Gastrocnemius medialis (tissue), 4 donors: ENCODE measurements around the gene ADORA1. TPM values are rescaled to one million over a fixed set of nuclear protein-coding genes. Genes with fewer than 3 reads are reported as not detected.

Experiments
- ATAC-seq, 2 donors: fragments of 150-250 bp; one replicate each; pipeline ENCODE4 v1.9.1; 2016
- DNase-seq, 2 donors: peaks; one replicate each; pipeline ENCODE4 v3.0.0-alpha.2; 2019
- H3K27ac ChIP-seq, 4 donors: fragments of 200-600 bp; sonication (generic); 1 replicate in 1 of 4; 2 replicates in 3 of 4; pipeline ENCODE4 v1.5.1; 2016 to 2018; ENCODE audit warnings: mild to moderate bottlenecking in 2 of 4, moderate library complexity in 1 of 4
- H3K27me3 ChIP-seq, 3 donors: fragments of 200-600 bp; sonication (generic) in 2 of 3; 1 replicate in 1 of 3; 2 replicates in 2 of 3; pipeline versions ENCODE4 v1.5.1 to v1.6.0; 2016 to 2019; ENCODE audit warnings: mild to moderate bottlenecking in 1 of 3, moderate library complexity in 1 of 3
- H3K36me3 ChIP-seq, 2 donors: fragments of 200-600 bp; sonication (generic) in 1 of 2; one replicate each; pipeline ENCODE4 v1.5.1; 2017 to 2018
- H3K4me1 ChIP-seq, 2 donors: fragments of 200-600 bp; sonication (generic) in 1 of 2; one replicate each; pipeline ENCODE4 v1.5.1; 2016 to 2017; ENCODE audit warnings: mild to moderate bottlenecking in 2 of 2
- H3K4me3 ChIP-seq, 4 donors: fragments of 200-600 bp; sonication (generic) in 3 of 4; 1 replicate in 1 of 4; 2 replicates in 3 of 4; pipeline ENCODE4 v1.5.1; 2016 to 2019; ENCODE audit warnings: mild to moderate bottlenecking in 2 of 4
- H3K9me3 ChIP-seq, 3 donors: fragments of 200-600 bp; sonication (generic) in 2 of 3; 1 replicate in 1 of 3; 2 replicates in 2 of 3; pipeline ENCODE4 v1.5.1; 2016 to 2019
- POLR2A ChIP-seq, 2 donors: fragments of 450-650 bp; IDR thresholded peaks; one replicate each; pipeline ENCODE4 v1.6.1; 2017; ENCODE audit warnings: antibody characterized with exemption in 2 of 2, mild to moderate bottlenecking in 2 of 2, moderate library complexity in 2 of 2
- in situ Hi-C, 4 donors: fragments of 200-750 bp; cut with MboI; loops; one replicate each; pipeline versions ENCODE4 v1.15.0 to v1.8.0; 2017; ENCODE audit warnings: low sequenced_read_pairs in 4 of 4
- intact Hi-C: fragments of 100-400 bp; cut with DNase I; formaldehyde crosslinking; loops from one replicate; pipeline ENCODE4 v1.15.1; 2023; ENCODE audit warnings: low total_unique reads
- total RNA-seq, 4 donors: library from RNA; depleted of rRNA; stranded (reverse); fragments of >200 nt; gene quantifications; one replicate each; pipeline versions ENCODE4 v1.1.0 to v1.2.3, GENCODE V29; 2016
- TF ChIP-seq, protein P1 (sequence below), 5 experiments: fragments of 450-650 bp in 3 of 5; fragments of 200-600 bp in 2 of 5; sonication (generic) in 2 of 5; IDR thresholded peaks in 4 of 5; conservative IDR thresholded peaks in 1 of 5; 1 replicate in 4 of 5; 2 replicates in 1 of 5; pipeline ENCODE4 v1.5.1; 2016 to 2019; ENCODE audit warnings: antibody characterized with exemption in 5 of 5, mild to moderate bottlenecking in 3 of 5, moderate library complexity in 3 of 5

The ADORA1 gene
- total RNA-seq, 4 donors from 2014 or later: 0.25 to 5.6 (median 1.7) TPM

DNA sequence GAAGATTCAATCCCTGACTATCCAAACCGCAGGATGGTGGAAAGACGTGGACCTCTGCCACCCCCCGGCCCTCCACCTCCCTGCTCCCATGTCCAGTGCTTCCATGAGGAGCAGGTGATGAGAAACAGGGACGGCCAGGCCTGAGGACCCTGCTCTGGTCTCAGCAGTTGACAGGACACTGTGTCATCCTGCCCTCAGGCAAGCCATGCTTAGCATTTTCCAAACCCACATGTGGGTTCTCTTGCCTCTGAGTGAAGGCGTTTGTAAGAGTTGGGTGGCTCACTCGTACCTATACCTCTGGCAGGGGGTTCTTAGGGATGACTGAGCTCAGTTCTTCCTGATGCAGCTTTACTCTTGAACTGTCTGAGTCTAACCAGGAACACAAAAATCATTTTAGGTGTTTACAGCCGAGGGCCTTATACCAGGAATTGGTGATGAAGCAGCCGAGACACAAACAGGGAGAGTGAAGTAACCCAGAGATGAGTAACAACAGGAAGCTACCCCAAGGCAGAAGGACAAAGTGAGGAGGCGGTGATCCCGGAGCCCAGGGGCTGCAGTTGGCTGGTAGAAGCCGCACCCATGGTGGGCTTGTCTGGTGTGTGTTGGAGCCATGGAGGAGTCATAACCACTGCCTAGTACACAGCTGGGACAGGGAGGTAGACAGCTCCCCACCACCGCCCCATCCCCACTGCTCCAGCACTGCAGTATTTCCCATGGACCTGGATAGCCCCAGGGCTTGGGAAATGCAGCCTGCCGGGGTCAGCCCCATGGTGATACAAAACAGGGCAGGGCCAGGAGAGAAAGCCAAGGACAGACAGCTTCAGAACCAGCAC lies 26.7 kb downstream of the ADORA1 start:
- TF ChIP-seq, protein P1, sequence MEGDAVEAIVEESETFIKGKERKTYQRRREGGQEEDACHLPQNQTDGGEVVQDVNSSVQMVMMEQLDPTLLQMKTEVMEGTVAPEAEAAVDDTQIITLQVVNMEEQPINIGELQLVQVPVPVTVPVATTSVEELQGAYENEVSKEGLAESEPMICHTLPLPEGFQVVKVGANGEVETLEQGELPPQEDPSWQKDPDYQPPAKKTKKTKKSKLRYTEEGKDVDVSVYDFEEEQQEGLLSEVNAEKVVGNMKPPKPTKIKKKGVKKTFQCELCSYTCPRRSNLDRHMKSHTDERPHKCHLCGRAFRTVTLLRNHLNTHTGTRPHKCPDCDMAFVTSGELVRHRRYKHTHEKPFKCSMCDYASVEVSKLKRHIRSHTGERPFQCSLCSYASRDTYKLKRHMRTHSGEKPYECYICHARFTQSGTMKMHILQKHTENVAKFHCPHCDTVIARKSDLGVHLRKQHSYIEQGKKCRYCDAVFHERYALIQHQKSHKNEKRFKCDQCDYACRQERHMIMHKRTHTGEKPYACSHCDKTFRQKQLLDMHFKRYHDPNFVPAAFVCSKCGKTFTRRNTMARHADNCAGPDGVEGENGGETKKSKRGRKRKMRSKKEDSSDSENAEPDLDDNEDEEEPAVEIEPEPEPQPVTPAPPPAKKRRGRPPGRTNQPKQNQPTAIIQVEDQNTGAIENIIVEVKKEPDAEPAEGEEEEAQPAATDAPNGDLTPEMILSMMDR (IDR thresholded peaks at IDR 0.05 in 4 of 5, conservative IDR thresholded peaks at IDR 0.05 in 1 of 5): no peak
- no peak for TF ChIP-seq POLR2A (IDR thresholded peaks at IDR 0.05)
- Histone ChIP-seq H3K4me1 (no peaks in the 10 kb centered on the region), H3K27me3 (no peaks in the 10 kb centered on the region), H3K9me3 (no peaks in the 10 kb centered on the region), H3K36me3 (no peaks in the 10 kb centered on the region), H3K4me3 (no peak overlapping the region), H3K27ac (no peak overlapping the region)
- intact Hi-C loops (no loop called here), in situ Hi-C loops (no loop called here)
- DNase-seq (no peak), ATAC-seq (no peak)

DNA sequence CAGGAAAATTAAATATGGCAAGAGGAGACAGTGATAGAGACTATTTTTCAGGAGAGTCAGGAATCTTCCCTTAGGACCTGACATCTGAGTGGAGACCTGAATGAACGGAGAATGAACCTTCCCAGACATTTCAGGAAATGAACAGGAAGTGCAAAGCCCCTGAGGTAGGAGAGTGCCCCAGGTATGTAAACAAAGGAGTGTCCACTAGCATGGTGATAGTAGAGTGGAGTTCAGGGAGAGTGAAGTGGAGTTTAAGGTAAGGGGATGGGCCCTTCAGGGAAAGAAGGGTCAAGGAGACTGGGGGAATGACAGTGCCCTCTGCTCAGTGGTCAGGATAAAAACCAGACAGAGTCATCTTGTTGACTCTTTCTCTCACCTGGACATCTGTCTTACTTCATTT lies 28.8 kb downstream of the ADORA1 start:
- intact Hi-C loops: no loop called here
- ATAC-seq: no peak

DNA sequence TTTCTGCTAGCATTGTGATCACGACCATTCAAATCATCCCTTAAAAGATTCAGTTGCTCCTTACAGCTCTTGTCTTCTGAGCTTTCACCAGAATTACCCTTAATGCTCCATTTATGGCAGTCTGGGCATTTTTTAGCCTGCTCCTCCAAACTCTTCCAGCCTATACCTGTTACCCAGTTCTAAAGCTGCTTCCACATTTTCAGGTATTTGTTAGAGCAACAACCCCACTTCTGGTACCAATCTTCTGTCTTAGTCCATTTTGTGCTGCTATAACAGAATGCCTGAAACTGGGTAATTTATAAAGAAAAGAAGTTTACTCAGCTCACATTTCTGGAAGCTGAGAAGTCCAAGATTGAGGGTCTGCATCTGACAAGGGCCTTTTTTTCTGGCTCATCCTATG lies 30.9 kb downstream of the ADORA1 start:
- TF ChIP-seq, protein P1 (IDR thresholded peaks at IDR 0.05 in 4 of 5, conservative IDR thresholded peaks at IDR 0.05 in 1 of 5): no peak
- no peak for TF ChIP-seq POLR2A (IDR thresholded peaks at IDR 0.05)
- Histone ChIP-seq H3K36me3 (no peaks in the 10 kb centered on the region), H3K27ac (no peak overlapping the region), H3K4me3 (no peak overlapping the region), H3K4me1 (no peaks in the 10 kb centered on the region), H3K27me3 (peaks cover 0 to 4% (median 0%) of the 10 kb centered on the region in 3 donors), H3K9me3 (no peaks in the 10 kb centered on the region)
- in situ Hi-C loops: no loop called here
- DNase-seq: no peak
- intact Hi-C loops: no loop called here
- no peak for ATAC-seq

More for the DNA sequence above, 28.8 kb downstream of the ADORA1 start:
- TF ChIP-seq POLR2A (IDR thresholded peaks at IDR 0.05): no peak
- TF ChIP-seq, protein P1 (IDR thresholded peaks at IDR 0.05 in 4 of 5, conservative IDR thresholded peaks at IDR 0.05 in 1 of 5): no peak
- Histone ChIP-seq H3K4me3 (no peak overlapping the region), H3K27ac (no peak overlapping the region), H3K9me3 (no peaks in the 10 kb centered on the region), H3K4me1 (no peaks in the 10 kb centered on the region), H3K27me3 (no peaks in the 10 kb centered on the region), H3K36me3 (no peaks in the 10 kb centered on the region)
- in situ Hi-C loops: no loop called here
- DNase-seq: no peak

DNA sequence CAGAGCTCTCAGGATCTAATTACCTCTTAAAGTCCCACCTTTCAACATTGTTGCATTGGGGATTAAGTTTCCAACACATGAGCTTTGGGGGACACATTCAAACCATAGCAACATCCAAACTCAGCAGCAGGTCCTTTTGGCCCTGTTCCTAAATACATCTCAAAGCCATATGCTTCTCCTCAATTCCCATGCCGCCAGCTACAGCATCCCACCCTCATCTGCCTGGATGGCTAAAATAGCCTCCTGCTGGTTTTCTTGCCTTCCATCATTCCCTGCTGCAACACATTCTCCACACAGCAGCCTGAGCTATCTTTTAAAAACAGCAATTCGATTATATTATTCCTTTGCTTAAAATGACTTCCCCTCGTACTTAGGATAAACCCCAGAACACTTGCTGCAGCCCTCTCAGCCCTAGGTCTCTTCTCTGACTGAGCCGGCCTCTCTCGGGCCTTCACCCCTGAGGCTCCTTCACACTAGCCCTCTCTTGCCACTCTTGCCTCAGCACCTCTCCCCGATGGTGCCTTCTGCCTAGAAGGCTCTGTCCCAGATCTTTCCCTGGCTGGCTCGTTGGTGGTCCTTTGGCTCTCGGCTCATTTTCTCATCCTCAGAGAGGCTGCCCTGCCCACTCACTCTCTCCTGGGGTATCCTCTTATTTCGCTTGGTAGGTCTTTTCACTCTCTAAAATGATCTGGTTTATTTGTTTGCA lies 31.6 kb downstream of the ADORA1 start:
- H3K9me3 ChIP-seq: no peaks in the 10 kb centered on the region
- no peak overlapping the region for H3K4me3 ChIP-seq
- ATAC-seq (no peak), DNase-seq (no peak)
- intact Hi-C loops (no loop called here), in situ Hi-C loops (no loop called here)
- no peak overlapping the region for H3K27ac ChIP-seq
- no peaks in the 10 kb centered on the region for H3K36me3 ChIP-seq
- TF ChIP-seq, protein P1 (IDR thresholded peaks at IDR 0.05 in 4 of 5, conservative IDR thresholded peaks at IDR 0.05 in 1 of 5): no peak
- no peak for TF ChIP-seq POLR2A (IDR thresholded peaks at IDR 0.05)
- no peaks in the 10 kb centered on the region for H3K4me1 ChIP-seq
- H3K27me3 ChIP-seq: peaks cover 0 to 4% (median 0%) of the 10 kb centered on the region in 3 donors
